IMR-90 (cell line): ENCODE results near the gene BAZ1A. TPM values are rescaled to one million over a fixed set of nuclear protein-coding genes. Genes with fewer than 3 reads are reported as not detected.

Experiments used
- ATAC-seq: fragments of 200-7000 bp; cut with Tn5 transposase; 2 replicates; pipeline ENCODE4 v1.9.1; 2020; ENCODE audit warnings: low read depth, mild to moderate bottlenecking, moderate library complexity
- BruUV-seq: library from RNA; stranded (reverse); fragments of 400-500 nt; replicated peaks from 2 replicates; lab custom pipeline; 2021; lab: Mats Ljungman, UMichigan
- CTCF ChIA-PET: fragments of 300-600 bp; formaldehyde crosslinking; extraction: SDS; loops from one replicate; lab custom pipeline; 2021; ENCODE audit warnings: antibody characterized with exemption; lab: Yijun Ruan, JAX
- POLR2A ChIA-PET: fragments of 300-600 bp; sonication (Branson Sonifier 250); formaldehyde crosslinking; loops from one replicate; lab custom pipeline; 2022; ENCODE audit warnings: antibody characterized with exemption; ENCODE audit not compliant: unreplicated experiment; lab: Charles Lee
- DNase-seq: peaks from one replicate; pipeline ENCODE4 v3.0.0; 2013
- H2AFZ ChIP-seq: replicated peaks from 2 replicates; pipeline ENCODE3; 2013; ENCODE audit warnings: low read length, mild to moderate bottlenecking; ENCODE audit not compliant: poor library complexity
- H2AK5ac ChIP-seq: 2 replicates; pipeline ENCODE4 v1.6.1; 2013; ENCODE audit warnings: low read depth, low read length, inconsistent platforms
- H2AK9ac ChIP-seq: replicated peaks from 2 replicates; pipeline ENCODE3; 2013; ENCODE audit warnings: mild to moderate bottlenecking, low read depth, low read length, moderate library complexity; ENCODE audit not compliant: poor library complexity
- H2BK120ac ChIP-seq: 2 replicates; pipeline ENCODE4 v1.6.1; 2013; ENCODE audit warnings: low read depth, low read length, inconsistent platforms
- H2BK15ac ChIP-seq: 3 replicates; pipeline ENCODE4 v1.6.1; 2013; ENCODE audit warnings: low read depth, low read length, inconsistent platforms
- H2BK20ac ChIP-seq: 2 replicates; pipeline ENCODE4 v1.6.1; 2013; ENCODE audit warnings: low read depth, mild to moderate bottlenecking, inconsistent platforms, low read length, moderate library complexity
- H2BK5ac ChIP-seq: 2 replicates; pipeline ENCODE4 v1.6.1; 2013; ENCODE audit warnings: mild to moderate bottlenecking, low read depth, low read length, inconsistent platforms; ENCODE audit not compliant: poor library complexity, severe bottlenecking
- H3K14ac ChIP-seq: replicated peaks from 2 replicates; pipeline ENCODE4 v1.6.1; 2013; ENCODE audit warnings: low read depth, low read length, inconsistent platforms
- H3K18ac ChIP-seq: 2 replicates; pipeline ENCODE4 v1.6.1; 2013; ENCODE audit warnings: low read depth, low read length, control low read depth
- H3K23ac ChIP-seq: 2 replicates; pipeline ENCODE4 v1.6.1; 2013; ENCODE audit warnings: low read depth, low read length, inconsistent platforms
- H3K27ac ChIP-seq: 2 replicates; pipeline ENCODE4 v1.5.1; 2013; ENCODE audit warnings: mild to moderate bottlenecking, control low read depth, low read length; ENCODE audit not compliant: insufficient read depth
- H3K27me3 ChIP-seq: 2 replicates; pipeline ENCODE4 v1.6.1; 2013; ENCODE audit warnings: low read length; ENCODE audit not compliant: control insufficient read depth, insufficient read depth
- H3K36me3 ChIP-seq: 2 replicates; pipeline ENCODE4 v1.6.1; 2013; ENCODE audit warnings: low read length, mixed read lengths; ENCODE audit not compliant: control insufficient read depth, insufficient read depth
- H3K4ac ChIP-seq: 2 replicates; pipeline ENCODE4 v1.6.1; 2013; ENCODE audit warnings: low read depth, low read length, inconsistent platforms
- H3K4me1 ChIP-seq: 2 replicates; pipeline ENCODE4 v1.6.1; 2013; ENCODE audit warnings: low read length, mixed read lengths; ENCODE audit not compliant: control insufficient read depth, insufficient read depth
- H3K4me2 ChIP-seq: 2 replicates; pipeline ENCODE4 v1.6.1; 2013; ENCODE audit warnings: low read depth, mild to moderate bottlenecking, control low read depth, low read length, moderate library complexity
- H3K4me3 ChIP-seq: 2 replicates; pipeline ENCODE4 v1.5.1; 2013; ENCODE audit warnings: low read depth, mild to moderate bottlenecking, control low read depth, low read length, moderate library complexity; ENCODE audit not compliant: insufficient read depth
- H3K56ac ChIP-seq: 2 replicates; pipeline ENCODE4 v1.6.1; 2013; ENCODE audit warnings: low read length, inconsistent platforms; ENCODE audit not compliant: insufficient read depth; ENCODE audit errors: extremely low read depth
- H3K79me1 ChIP-seq, 2 experiments: 2 replicates each; pipeline ENCODE4 v1.6.1; 2013; ENCODE audit warnings: low read length in 2 of 2, inconsistent platforms in 1 of 2, low read depth in 1 of 2
- H3K9ac ChIP-seq: 2 replicates; pipeline ENCODE4 v1.6.1; 2013; ENCODE audit warnings: low read depth, low read length, control low read depth
- H3K9me1 ChIP-seq: 2 replicates; pipeline ENCODE4 v1.6.1; 2013; ENCODE audit warnings: low read length, inconsistent platforms; ENCODE audit not compliant: insufficient read depth
- H3K9me3 ChIP-seq: 2 replicates; pipeline ENCODE4 v1.6.1; 2013; ENCODE audit warnings: low read length; ENCODE audit not compliant: control insufficient read depth, insufficient read depth
- H4K20me1 ChIP-seq: 2 replicates; pipeline ENCODE4 v1.6.1; 2013; ENCODE audit warnings: low read length, inconsistent platforms; ENCODE audit not compliant: insufficient read depth
- H4K5ac ChIP-seq: 2 replicates; pipeline ENCODE4 v1.6.1; 2013; ENCODE audit warnings: mild to moderate bottlenecking, low read depth, low read length, control low read depth
- H4K8ac ChIP-seq, 2 experiments: 2 replicates each; pipeline ENCODE4 v1.6.1; 2013; ENCODE audit warnings: low read depth in 2 of 2, low read length in 2 of 2, control low read depth in 1 of 2, inconsistent platforms in 1 of 2
- H4K91ac ChIP-seq: 2 replicates; pipeline ENCODE4 v1.6.1; 2013; ENCODE audit warnings: low read depth, low read length, inconsistent platforms; ENCODE audit not compliant: insufficient read depth
- CEBPB ChIP-seq: IDR thresholded peaks from 2 replicates; pipeline ENCODE4 v1.6.1; 2012; ENCODE audit warnings: low read depth, low read length, improper control_type of control experiment
- CHD1 ChIP-seq: IDR thresholded peaks from 2 replicates; pipeline ENCODE4 v1.6.1; 2012; ENCODE audit warnings: low read depth, low read length, improper control_type of control experiment
- FOS ChIP-seq: fragments of 150-350 bp; IDR thresholded peaks from 2 replicates; pipeline ENCODE4 v1.6.1; 2016; ENCODE audit warnings: low read depth, low read length
- MAFK ChIP-seq: IDR thresholded peaks from 2 replicates; pipeline ENCODE4 v1.6.1; 2012; ENCODE audit warnings: low read depth, low read length, improper control_type of control experiment
- MXI1 ChIP-seq: IDR thresholded peaks from 2 replicates; pipeline ENCODE4 v1.6.1; 2012; ENCODE audit warnings: low read depth, mild to moderate bottlenecking, low read length, moderate library complexity, borderline replicate concordance
- NFE2L2 ChIP-seq: fragments of 150-350 bp; IDR thresholded peaks from 2 replicates; pipeline ENCODE4 v1.6.1; 2016; ENCODE audit warnings: low read depth, mild to moderate bottlenecking, low read length
- RCOR1 ChIP-seq: IDR thresholded peaks from 2 replicates; pipeline ENCODE4 v1.6.1; 2012; ENCODE audit warnings: mild to moderate bottlenecking, low read length, improper control_type of control experiment; ENCODE audit not compliant: insufficient replicate concordance
- SMC3 ChIP-seq: fragments of 150-350 bp; IDR thresholded peaks from 2 replicates; pipeline ENCODE4 v1.6.1; 2016; ENCODE audit warnings: low read depth, mild to moderate bottlenecking, antibody characterized with exemption, low read length, moderate library complexity
- USF2 ChIP-seq: fragments of 150-350 bp; IDR thresholded peaks from 2 replicates; pipeline ENCODE4 v1.6.1; 2017; ENCODE audit warnings: mild to moderate bottlenecking, antibody characterized with exemption, low read length, low read depth
- WGBS, 2 experiments: methylation state at CpG; one replicate each; pipeline versions ENCODE4 v1.1.5 to v1.1.7; 2013; ENCODE audit warnings: missing lambda C conversion rate in 2 of 2; ENCODE audit not compliant: insufficient read length in 1 of 2; ENCODE audit errors: extremely low coverage in 2 of 2; 5-methylcytosine and 5-hydroxymethylcytosine counted together
- dilution Hi-C: fragments of 300-500 bp; cut with HindIII; formaldehyde crosslinking; loops from one replicate; pipeline ENCODE4 v1.14.3; 2018; ENCODE audit warnings: low sequenced_read_pairs; ENCODE audit not compliant: unreplicated experiment
- in situ Hi-C: fragments of 300-500 bp; cut with MboI; formaldehyde crosslinking; loops from 3 replicates; pipeline ENCODE4 v1.14.3; 2019; ENCODE audit warnings: low sequenced_read_pairs, inconsistent platforms, mixed read lengths
- intact Hi-C: fragments of 100-400 bp; cut with micrococcal nuclease; formaldehyde crosslinking; loops from 2 replicates; pipeline ENCODE4 v1.10.0; 2022
- polyA plus RNA-seq, 3 experiments: library from polyadenylated mRNA; depleted of rRNA; stranded (reverse); fragments of >200 nt; gene quantifications; 2 replicates each; pipeline ENCODE4 v1.2.3, GENCODE V29; 2012; ENCODE audit warnings: low replicate concordance in 1 of 3
- total RNA-seq: library from RNA; depleted of rRNA; stranded (reverse); fragments of >200 nt; gene quantifications from 2 replicates; pipeline ENCODE4 v1.2.3, GENCODE V29; 2012
- TF ChIP-seq, protein P1 (sequence below): conservative IDR thresholded peaks from 2 replicates; pipeline ENCODE4 v1.5.1; 2012; ENCODE audit warnings: mild to moderate bottlenecking, low read depth, low read length, improper control_type of control experiment

Gene BAZ1A
- total and polyA plus RNA-seq, 2 of the 4 experiments (the other 2 are of a cell fraction) = 15.3 to 23.8 TPM

DNA sequence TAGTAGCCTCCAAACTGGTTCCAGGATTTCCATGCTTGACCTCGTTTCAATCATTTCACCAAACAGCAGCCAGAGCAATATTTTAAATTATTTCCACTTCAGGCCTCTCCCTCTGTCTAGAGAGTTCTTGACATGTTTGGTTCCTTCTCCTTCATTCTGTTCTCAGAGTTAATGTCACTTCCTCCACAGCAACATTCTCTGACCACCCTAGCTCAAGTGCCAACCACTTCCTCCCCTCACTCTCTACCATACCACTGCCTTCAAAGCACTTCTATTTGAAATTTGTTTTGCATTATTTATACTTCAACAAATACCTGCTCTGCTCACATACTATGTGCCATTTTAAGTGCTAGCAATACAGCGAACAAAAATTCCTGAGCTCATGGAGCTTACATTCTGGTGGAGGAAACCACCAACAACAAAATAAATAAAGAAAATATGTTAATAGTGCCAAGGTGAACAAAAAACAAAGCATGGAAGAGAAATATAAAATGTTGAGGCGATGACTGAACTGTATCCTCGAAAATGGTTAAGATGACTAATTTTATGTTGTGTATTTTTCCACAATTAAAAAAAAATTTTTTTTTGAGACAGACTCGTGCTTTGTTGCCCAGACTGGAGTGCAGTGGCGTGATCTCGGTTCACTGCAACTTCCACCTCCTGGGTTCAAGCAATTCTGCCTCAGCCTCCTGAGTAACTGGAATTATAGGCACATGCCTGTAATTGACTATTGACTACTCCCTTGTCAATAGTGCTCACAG is 17.3 kb downstream of the BAZ1A start:
- Histone ChIP-seq H3K36me3 (peaks cover 20% of the 10 kb centered on the region), H3K9me1 (no peaks in the 10 kb centered on the region), H2AK5ac (no peak overlapping the region), H3K23ac (peak overlapping the region; percentile 52; the same call in 1 of the 2 replicates), H3K4me2 (no peak overlapping the region), H2BK15ac (no peak overlapping the region), H3K14ac (no peak overlapping the region; the same call in 1 of the 2 replicates), H2BK5ac (no peak overlapping the region), H3K4ac (no peak overlapping the region), H2BK120ac (no peak overlapping the region), H4K91ac (no peak overlapping the region), H3K18ac (no peak overlapping the region), H3K27me3 (no peaks in the 10 kb centered on the region), H3K56ac (no peak overlapping the region), H2AFZ (no peak overlapping the region), H3K4me3 (no peak overlapping the region), H4K20me1 (no peaks in the 10 kb centered on the region), H3K79me1 (peaks cover 28 to 51% of the 10 kb centered on the region in 2 experiments), H3K4me1 (no peaks in the 10 kb centered on the region), H2BK20ac (no peak overlapping the region), H4K8ac (no peak overlapping the region), H4K5ac (no peak overlapping the region), H2AK9ac (no peak overlapping the region), H3K9ac (no peak overlapping the region), H3K27ac (no peak overlapping the region), H3K9me3 (no peaks in the 10 kb centered on the region)
- DNase-seq (no peak), ATAC-seq (no peak)
- BruUV-seq = no TSS peak
- intact Hi-C loops (no loop called here), in situ Hi-C loops (no loop called here), dilution Hi-C loops (no loop called here)
- 94% methylated on average over 3 of the region's 7 CpGs; no CpG with 5 or more reads in 1 of the 2 experiments for WGBS, 2 experiments
- TF ChIP-seq, protein P1, sequence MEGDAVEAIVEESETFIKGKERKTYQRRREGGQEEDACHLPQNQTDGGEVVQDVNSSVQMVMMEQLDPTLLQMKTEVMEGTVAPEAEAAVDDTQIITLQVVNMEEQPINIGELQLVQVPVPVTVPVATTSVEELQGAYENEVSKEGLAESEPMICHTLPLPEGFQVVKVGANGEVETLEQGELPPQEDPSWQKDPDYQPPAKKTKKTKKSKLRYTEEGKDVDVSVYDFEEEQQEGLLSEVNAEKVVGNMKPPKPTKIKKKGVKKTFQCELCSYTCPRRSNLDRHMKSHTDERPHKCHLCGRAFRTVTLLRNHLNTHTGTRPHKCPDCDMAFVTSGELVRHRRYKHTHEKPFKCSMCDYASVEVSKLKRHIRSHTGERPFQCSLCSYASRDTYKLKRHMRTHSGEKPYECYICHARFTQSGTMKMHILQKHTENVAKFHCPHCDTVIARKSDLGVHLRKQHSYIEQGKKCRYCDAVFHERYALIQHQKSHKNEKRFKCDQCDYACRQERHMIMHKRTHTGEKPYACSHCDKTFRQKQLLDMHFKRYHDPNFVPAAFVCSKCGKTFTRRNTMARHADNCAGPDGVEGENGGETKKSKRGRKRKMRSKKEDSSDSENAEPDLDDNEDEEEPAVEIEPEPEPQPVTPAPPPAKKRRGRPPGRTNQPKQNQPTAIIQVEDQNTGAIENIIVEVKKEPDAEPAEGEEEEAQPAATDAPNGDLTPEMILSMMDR = no peak
- TF ChIP-seq SMC3 = no peak
- TF ChIP-seq RCOR1 = no peak
- TF ChIP-seq MXI1 = no peak
- TF ChIP-seq CEBPB = no peak
- no peak for TF ChIP-seq MAFK
- no peak for TF ChIP-seq FOS
- TF ChIP-seq USF2 = no peak
- TF ChIP-seq CHD1 = no peak
- no peak for TF ChIP-seq NFE2L2
- ChIA-PET CTCF (interaction anchor here (0.5 kb wide), 1 partner anchor 64 kb away, joined by 3 read pairs; no protein-coding TSS in a partner anchor), POLR2A (no interaction called here)
